Urothelium cell line (cell line): ENCODE results near the gene VPS16.

Experiments
- DNase-seq: peaks from one replicate; pipeline ENCODE4 v3.0.0; 2011; ENCODE audit warnings: low spot score, mixed read lengths
- FAIRE-seq: peaks from 2 replicates; lab custom pipeline; 2011; peaks lifted over from hg19 to GRCh38; lab: Jason Lieb, UNC

The VPS16 gene

GRCh38 chr20:2867081-2867864 lies 26.7 kb downstream of the VPS16 start:
- no peak for FAIRE-seq
- DNase-seq, result no peak

DNA sequence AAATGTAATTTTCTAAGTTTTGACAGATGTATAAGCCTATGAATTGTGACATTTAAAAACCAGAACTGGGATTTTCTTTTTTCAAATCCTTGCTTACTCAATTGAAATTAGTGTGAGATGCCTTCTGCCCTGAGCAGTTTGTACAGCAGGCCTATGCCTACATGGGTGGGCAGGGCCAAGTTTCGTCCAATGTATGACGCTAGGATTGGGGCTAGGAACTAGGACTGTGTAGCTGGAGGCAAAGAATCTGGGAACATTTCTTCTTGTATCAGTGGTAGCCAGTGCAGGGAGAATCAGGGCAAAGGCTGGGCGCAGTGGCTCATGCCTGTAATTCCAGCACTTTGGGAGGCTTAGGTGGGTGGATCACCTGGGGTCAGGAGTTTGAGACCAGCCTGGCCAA lies 28.8 kb downstream of the VPS16 start:
- FAIRE-seq (no peak), DNase-seq (no peak)

DNA sequence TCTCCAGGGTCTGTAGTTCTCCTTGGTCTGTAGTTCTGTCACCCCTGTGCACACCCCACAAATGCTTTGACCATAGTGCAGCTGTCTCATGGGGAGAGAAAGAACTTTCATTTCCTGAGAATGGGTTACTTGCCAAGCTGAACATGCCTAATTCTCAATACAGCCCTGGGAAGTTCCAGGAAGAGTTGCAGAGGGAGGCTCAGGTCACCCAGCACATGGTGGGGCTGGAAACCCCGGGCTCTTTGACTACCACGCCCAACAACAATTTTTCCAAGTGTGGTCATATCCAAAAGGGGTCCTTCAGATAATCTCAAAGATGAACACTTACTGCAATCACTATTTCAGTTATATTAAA lies 30.5 kb downstream of the VPS16 start:
- FAIRE-seq (no peak), DNase-seq (no peak)

GRCh38 chr20:2871661-2872458 lies 31.3 kb downstream of the VPS16 start:
- DNase-seq, result no peak
- no peak for FAIRE-seq

DNA sequence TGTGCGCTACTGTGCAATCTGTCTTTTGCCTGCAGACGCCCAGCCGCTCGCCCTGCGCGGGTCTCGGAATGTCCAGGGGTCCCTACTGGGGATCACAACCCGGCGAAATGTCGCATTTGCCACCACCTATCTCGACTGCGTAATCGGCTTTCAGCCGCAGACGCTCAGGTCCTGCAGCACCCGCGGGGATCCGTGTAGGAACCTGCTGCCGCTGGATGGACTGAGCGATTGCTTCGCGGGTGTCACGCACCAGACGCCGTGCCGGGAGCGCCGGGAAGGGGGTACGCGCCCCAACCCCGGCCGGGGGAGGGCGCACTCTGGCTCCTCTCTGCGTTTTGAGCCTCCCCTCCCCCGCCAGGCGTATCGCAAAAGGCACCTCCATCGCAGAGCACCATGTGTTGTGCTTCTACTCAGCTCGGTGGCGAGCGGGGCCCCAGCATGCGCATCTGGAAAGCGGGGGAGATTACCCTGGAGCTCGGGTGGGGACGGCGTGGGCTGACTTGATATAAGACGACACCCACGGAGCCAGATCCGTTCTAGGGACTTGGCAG lies 32.0 kb downstream of the VPS16 start:
- no peak for FAIRE-seq

DNA sequence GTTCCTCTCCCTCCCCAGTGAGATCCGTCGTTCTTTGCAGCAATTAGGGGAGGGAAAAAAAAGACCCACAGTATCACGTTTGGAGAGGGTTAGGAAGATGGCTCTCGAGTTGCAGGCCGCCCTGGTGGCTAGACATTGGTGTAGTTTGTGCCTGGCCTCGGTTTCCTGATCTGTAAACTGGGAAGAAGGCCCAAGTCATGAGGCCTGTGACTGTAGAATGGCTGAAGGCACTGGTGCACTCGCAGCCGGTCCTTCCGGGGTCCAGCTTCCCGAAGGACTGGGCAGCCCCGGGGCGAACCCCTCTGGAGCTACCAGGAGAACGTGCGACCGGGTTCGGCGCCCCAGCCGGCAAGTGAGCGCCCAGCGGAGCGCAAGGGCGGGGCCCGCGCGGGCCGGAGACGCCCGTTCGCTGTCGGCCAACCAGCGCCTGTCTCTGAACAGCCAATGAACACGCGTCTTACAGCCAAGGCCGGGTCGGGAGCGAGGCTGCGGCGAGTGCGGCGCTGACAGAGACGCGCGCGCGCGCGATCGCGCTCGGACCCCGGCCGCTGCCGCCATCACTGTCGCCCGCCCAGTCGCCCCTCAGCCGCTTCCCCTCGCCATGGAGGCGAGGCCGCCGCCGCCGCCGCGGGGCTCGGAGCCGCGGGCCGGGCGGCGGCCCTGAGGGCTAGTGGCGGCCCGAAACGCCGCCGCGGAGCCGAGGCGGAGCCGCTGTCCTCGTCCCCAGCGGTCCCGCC lies 32.6 kb downstream of the VPS16 start, which contains the start of gene PTPRA:
Gene PTPRA, plus strand, starts transcription at position 472 of the 737 bp plus-strand sequence. CDS start 90,797 bp downstream, outside the sequence.
- FAIRE-seq (peak; percentile 55), DNase-seq (peak; percentile 98)

More for the DNA sequence above, 32.0 kb downstream of the VPS16 start:
- no peak for DNase-seq

DNA sequence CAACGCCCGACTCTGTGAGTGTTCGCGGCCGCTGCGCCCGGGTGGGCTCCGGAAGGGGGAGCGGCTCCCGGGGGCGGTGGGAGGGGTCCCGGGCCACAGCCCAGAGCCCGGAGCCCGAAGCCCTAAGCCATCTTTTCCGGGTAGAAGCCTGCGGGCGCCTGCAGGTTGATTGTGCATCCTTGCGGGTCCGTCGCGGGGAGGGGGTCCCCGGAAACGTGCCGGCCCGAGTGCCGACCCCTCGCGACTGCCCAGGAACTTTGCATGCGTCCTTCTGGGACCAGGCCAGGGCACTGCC lies 33.1 kb downstream of the VPS16 start:
- DNase-seq (no peak), FAIRE-seq (no peak)

GRCh38 chr20:2874456-2874855 lies 33.9 kb downstream of the VPS16 start:
- FAIRE-seq (no peak), DNase-seq (no peak)

GRCh38 chr20:2875690-2876203 lies 35.2 kb downstream of the VPS16 start:
- no peak for FAIRE-seq
- no peak for DNase-seq

GRCh38 chr20:2878515-2878914 lies 38.0 kb downstream of the VPS16 start:
- no peak for DNase-seq
- no peak for FAIRE-seq

GRCh38 chr20:2879146-2879545 lies 38.6 kb downstream of the VPS16 start:
- FAIRE-seq (no peak), DNase-seq (no peak)

DNA sequence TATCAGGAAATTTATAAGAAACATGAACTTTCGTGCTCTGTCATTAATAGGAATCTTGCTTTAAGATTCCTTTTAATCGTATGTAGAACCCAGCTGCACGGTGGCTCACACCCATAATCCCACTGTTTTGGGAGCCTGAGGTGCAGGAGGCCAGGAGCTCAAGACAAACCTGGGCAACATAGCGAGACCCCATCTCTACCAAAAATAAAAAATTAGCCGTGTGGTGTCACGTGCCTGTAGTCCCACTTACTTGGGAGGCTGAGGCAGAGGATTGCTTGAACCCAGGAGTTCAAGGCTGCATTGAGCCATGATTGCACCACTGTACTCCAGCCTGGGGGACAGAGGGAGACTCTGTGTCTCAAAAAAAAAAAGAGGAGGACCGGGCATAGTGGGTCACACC lies 40.1 kb downstream of the VPS16 start:
- FAIRE-seq, result no peak
- DNase-seq, result no peak

GRCh38 chr20:2883726-2884637 lies 43.4 kb downstream of the VPS16 start:
- DNase-seq, result no peak
- no peak for FAIRE-seq

GRCh38 chr20:2887715-2888114 lies 47.2 kb downstream of the VPS16 start:
- FAIRE-seq, result no peak
- no peak for DNase-seq

GRCh38 chr20:2888224-2888955 lies 47.8 kb downstream of the VPS16 start:
- DNase-seq, result no peak

GRCh38 chr20:2889209-2889608 lies 48.7 kb downstream of the VPS16 start:
- FAIRE-seq (no peak), DNase-seq (no peak)

More at GRCh38 chr20:2888224-2888955, 47.8 kb downstream of the VPS16 start:
- FAIRE-seq, result no peak

GRCh38 chr20:2889797-2890196 lies 49.3 kb downstream of the VPS16 start:
- FAIRE-seq (no peak), DNase-seq (no peak)

DNA sequence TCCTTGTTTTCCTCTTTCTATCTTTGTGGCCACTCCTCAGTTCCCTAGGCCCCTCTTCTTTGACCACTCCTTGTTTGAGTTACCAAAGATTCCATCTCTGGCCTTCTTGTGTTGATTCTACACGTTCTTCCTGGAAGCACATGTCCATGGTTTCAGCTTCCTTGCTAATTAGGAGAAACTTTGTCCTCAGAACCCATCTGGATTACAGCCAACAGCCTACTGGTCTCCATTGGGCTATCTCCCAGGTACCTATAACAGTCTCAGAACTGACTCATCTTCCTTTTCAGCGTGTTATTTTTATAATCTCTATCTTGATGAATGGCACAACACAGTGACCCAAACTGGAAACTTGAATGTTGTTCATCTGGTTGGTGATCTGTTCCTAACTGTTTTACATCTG lies 50.2 kb downstream of the VPS16 start:
- no peak for DNase-seq
- no peak for FAIRE-seq

DNA sequence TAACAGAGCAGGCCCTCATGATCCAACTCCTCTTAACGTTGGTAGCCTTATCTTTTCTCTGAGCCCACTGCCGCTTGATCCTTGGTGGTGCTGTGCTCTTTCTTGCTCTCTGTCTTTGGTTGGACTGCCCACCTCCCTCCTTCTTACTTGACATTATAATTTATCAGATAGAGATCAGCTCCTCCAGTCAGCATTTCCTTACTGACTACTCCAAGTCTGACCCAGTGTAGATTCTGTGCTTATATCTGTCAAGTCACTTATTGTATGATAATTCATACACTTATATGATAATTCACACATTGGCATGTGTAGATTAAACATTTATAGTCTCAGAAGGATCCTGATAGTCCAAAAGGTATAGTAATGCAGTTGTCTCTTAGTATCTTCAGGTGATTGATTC lies 50.8 kb downstream of the VPS16 start:
- FAIRE-seq, result no peak
- no peak for DNase-seq
